Measurements from ENCODE around the gene AMHR2.

The AMHR2 gene

DNA sequence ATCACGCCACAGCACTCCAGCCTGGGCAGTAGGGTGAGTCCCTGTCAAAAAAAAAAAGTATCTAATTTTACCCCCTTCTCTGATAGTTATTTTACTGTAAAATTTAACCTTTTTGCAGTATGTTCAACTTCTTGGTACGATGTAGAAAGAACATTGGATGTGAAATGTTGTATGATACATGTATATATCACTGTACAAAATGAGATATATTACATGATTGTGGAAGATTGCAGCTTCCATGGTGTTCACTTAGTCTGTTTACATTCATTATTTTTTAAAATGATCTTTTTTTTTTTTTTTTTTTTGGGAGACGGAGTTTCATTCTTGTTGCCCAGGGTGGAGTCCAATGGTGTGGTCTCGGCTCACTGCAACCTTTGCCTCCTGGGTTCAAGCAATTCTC, 34.7 kb upstream of the AMHR2 start:
- H3K36me3 ChIP-seq (replicated peaks; ENCODE audit: insufficient read depth, low read length), result peaks cover 9% of the 10 kb centered on the region; the same call in 1 of the 2 replicates

DNA sequence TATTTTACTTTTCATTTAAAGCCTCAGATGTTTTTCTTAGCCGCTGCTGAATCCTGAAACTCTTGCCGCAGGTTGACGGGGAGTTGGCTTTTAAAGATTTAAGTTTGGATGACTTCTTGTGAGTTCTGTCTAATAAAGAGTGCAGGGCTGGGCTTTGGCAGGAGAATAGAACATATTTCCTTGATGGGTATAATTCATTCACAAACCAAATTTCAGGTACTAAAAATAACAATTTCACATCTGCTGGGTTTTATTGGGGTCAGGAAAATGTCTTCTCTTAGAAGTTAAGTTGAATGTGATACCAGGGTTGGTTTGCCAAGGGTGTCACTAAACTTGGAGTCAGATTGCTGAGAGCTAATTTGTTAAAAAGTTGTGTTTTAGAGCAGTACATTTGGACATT, 34.0 kb upstream of the AMHR2 start:
- no peak overlapping the region for H3K4me3 ChIP-seq (ENCODE audit: low read length)
- TF ChIP-seq, protein P1, sequence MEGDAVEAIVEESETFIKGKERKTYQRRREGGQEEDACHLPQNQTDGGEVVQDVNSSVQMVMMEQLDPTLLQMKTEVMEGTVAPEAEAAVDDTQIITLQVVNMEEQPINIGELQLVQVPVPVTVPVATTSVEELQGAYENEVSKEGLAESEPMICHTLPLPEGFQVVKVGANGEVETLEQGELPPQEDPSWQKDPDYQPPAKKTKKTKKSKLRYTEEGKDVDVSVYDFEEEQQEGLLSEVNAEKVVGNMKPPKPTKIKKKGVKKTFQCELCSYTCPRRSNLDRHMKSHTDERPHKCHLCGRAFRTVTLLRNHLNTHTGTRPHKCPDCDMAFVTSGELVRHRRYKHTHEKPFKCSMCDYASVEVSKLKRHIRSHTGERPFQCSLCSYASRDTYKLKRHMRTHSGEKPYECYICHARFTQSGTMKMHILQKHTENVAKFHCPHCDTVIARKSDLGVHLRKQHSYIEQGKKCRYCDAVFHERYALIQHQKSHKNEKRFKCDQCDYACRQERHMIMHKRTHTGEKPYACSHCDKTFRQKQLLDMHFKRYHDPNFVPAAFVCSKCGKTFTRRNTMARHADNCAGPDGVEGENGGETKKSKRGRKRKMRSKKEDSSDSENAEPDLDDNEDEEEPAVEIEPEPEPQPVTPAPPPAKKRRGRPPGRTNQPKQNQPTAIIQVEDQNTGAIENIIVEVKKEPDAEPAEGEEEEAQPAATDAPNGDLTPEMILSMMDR (IDR thresholded peaks at IDR 0.05; ENCODE audit: low read length), result no peak
- TF ChIP-seq EZH2phosphoT487 (IDR thresholded peaks at IDR 0.05; ENCODE audit: low read length) (no peak), EZH2 (optimal IDR thresholded peaks at IDR 0.05; ENCODE audit: low read depth, low read length) (no peak)
- H3K9me3 ChIP-seq (replicated peaks; ENCODE audit: insufficient read depth, low read length), result no peaks in the 10 kb centered on the region
- H3K79me2 ChIP-seq (ENCODE audit: low read length), result peaks cover 96% of the 10 kb centered on the region
- no peak overlapping the region for H2AFZ ChIP-seq (ENCODE audit: low read length)
- H3K9me2 ChIP-seq (replicated peaks; ENCODE audit: insufficient read depth, low read length), result no peaks in the 10 kb centered on the region
- H3K27ac ChIP-seq (ENCODE audit: low read length), result no peak overlapping the region
- H3K4me2 ChIP-seq (ENCODE audit: low read depth, low read length), result peak overlapping the region; percentile 14; the same call in 1 of the 2 replicates
- peaks cover 11% of the 10 kb centered on the region; the same call in 1 of the 2 replicates for H3K4me1 ChIP-seq (ENCODE audit: low read length)
- peaks cover 5% of the 10 kb centered on the region; the same call in 1 of the 2 replicates for H3K36me3 ChIP-seq (replicated peaks; ENCODE audit: insufficient read depth, low read length)
- H3K9ac ChIP-seq (ENCODE audit: low read length), result no peak overlapping the region
- H3K27me3 ChIP-seq (replicated peaks; ENCODE audit: insufficient read depth, low read length), result no peaks in the 10 kb centered on the region
- H4K20me1 ChIP-seq (ENCODE audit: insufficient read depth, low read length), result peaks cover 4% of the 10 kb centered on the region; the same call in 1 of the 2 replicates
- DNase-seq, result no peak
- no peaks in the 10 kb centered on the region for H3F3A ChIP-seq (ENCODE audit: insufficient read depth, low read length)

More for the DNA sequence above, 34.7 kb upstream of the AMHR2 start:
- DNase-seq, result no peak
- no peak for TF ChIP-seq EZH2 (optimal IDR thresholded peaks at IDR 0.05; ENCODE audit: low read depth, low read length)
- TF ChIP-seq, protein P1 (IDR thresholded peaks at IDR 0.05; ENCODE audit: low read length), result no peak
- TF ChIP-seq EZH2phosphoT487 (IDR thresholded peaks at IDR 0.05; ENCODE audit: low read length), result no peak
- peaks cover 4% of the 10 kb centered on the region; the same call in 1 of the 2 replicates for H4K20me1 ChIP-seq (ENCODE audit: insufficient read depth, low read length)
- peaks cover 13% of the 10 kb centered on the region; the same call in 1 of the 2 replicates for H3K4me1 ChIP-seq (ENCODE audit: low read length)
- H3K27ac ChIP-seq (ENCODE audit: low read length), result no peak overlapping the region
- H3K79me2 ChIP-seq (ENCODE audit: low read length), result peaks cover 96% of the 10 kb centered on the region
- no peaks in the 10 kb centered on the region for H3K9me3 ChIP-seq (replicated peaks; ENCODE audit: insufficient read depth, low read length)
- H3K27me3 ChIP-seq (replicated peaks; ENCODE audit: insufficient read depth, low read length), result no peaks in the 10 kb centered on the region
- H2AFZ ChIP-seq (ENCODE audit: low read length), result no peak overlapping the region
- 0 out of 2 replicates have a peak overlapping the region, but pooled peaks have one; percentile 11 for H3K4me2 ChIP-seq (ENCODE audit: low read depth, low read length)
- no peak overlapping the region for H3K4me3 ChIP-seq (ENCODE audit: low read length)
- H3F3A ChIP-seq (ENCODE audit: insufficient read depth, low read length), result no peaks in the 10 kb centered on the region
- H3K9ac ChIP-seq (ENCODE audit: low read length), result no peak overlapping the region
- no peaks in the 10 kb centered on the region for H3K9me2 ChIP-seq (replicated peaks; ENCODE audit: insufficient read depth, low read length)

DNA sequence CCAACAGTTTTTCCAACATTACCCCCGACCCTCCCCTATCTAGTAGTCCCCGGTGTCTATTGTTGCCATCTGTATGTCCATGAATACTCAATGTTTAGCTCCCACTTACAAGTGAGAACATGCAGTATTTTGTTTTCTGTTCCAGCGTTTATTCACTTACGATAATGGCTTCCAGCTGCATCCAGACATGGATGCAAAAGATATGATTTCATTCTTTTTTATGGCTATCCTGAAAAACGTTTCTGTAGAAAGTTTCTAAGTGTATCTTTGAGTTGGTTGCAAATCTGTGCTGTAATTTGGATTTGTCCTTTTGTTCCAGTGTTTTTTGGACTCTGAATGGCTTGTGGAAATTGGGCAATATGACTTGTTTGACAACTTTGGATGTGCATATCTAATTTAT, 31.9 kb upstream of the AMHR2 start:
- TF ChIP-seq EZH2phosphoT487 (IDR thresholded peaks at IDR 0.05; ENCODE audit: low read length) (no peak), EZH2 (optimal IDR thresholded peaks at IDR 0.05; ENCODE audit: low read depth, low read length) (no peak)
- TF ChIP-seq, protein P1 (IDR thresholded peaks at IDR 0.05; ENCODE audit: low read length), result no peak
- Histone ChIP-seq H3K4me2 (ENCODE audit: low read depth, low read length) (no peak overlapping the region), H3K36me3 (replicated peaks; ENCODE audit: insufficient read depth, low read length) (peaks cover 5% of the 10 kb centered on the region; the same call in 1 of the 2 replicates), H3K4me1 (ENCODE audit: low read length) (peaks cover 11% of the 10 kb centered on the region; the same call in 1 of the 2 replicates), H3K27me3 (replicated peaks; ENCODE audit: insufficient read depth, low read length) (no peaks in the 10 kb centered on the region), H3K79me2 (ENCODE audit: low read length) (peaks cover 96% of the 10 kb centered on the region), H3F3A (ENCODE audit: insufficient read depth, low read length) (no peaks in the 10 kb centered on the region), H3K9ac (ENCODE audit: low read length) (no peak overlapping the region), H3K4me3 (ENCODE audit: low read length) (no peak overlapping the region), H4K20me1 (ENCODE audit: insufficient read depth, low read length) (peaks cover 4% of the 10 kb centered on the region; the same call in 1 of the 2 replicates), H3K9me3 (replicated peaks; ENCODE audit: insufficient read depth, low read length) (no peaks in the 10 kb centered on the region), H3K9me2 (replicated peaks; ENCODE audit: insufficient read depth, low read length) (no peaks in the 10 kb centered on the region), H3K27ac (ENCODE audit: low read length) (no peak overlapping the region), H2AFZ (ENCODE audit: low read length) (no peak overlapping the region)
- no peak for DNase-seq
